GM21717 (cell line): ENCODE results near the gene EPX.
"Not testable (repeated sequence)": the region's sequence is repeated elsewhere in the genome, so short reads cannot be mapped to it uniquely, and the experiment has no call there.

Experiments used
- ATAC-seq: cut with Tn5 transposase; IDR thresholded peaks from one replicate; pipeline ENCODE4 v1.9.1; 2021; ENCODE audit warnings: mild to moderate bottlenecking, moderate library complexity; ENCODE audit not compliant: unreplicated experiment

Gene EPX

GRCh38 chr17:58192612-58193011 lies at the start of gene EPX:
Gene EPX, plus strand, starts transcription at chr17:58192726. Its CDS starts 121 bp downstream, at chr17:58192847.
- ATAC-seq = no peak

- ATAC-seq = not testable (repeated sequence)
Observed at GRCh38 chr17:58143335-58143734, 49.2 kb upstream of the EPX start.

DNA sequence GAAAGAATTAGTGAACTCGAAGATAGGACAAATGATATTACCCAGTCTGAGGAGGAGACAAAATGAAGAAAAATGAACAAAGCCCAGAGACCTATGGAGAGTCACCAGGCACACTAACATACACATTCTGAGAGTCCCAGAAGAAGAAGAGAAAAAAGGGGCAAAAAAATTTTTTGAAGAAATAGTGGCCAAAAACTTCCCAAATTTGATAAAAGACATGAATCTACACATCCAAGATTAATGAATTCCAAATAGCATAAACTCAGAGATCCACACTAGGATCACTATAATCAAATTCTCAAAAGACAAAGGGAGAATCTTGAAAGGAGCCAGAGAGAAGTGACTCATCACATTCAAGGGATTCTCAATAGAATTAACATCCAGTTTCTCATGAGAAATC lies 47.7 kb upstream of the EPX start:
- ATAC-seq = no peak

- no peak for ATAC-seq
Observed at GRCh38 chr17:58147930-58148434, 44.5 kb upstream of the EPX start, which contains the start of gene OR4D1. Gene OR4D1, plus strand, starts transcription at chr17:58148384. Its CDS starts 6,770 bp downstream, at chr17:58155154.

DNA sequence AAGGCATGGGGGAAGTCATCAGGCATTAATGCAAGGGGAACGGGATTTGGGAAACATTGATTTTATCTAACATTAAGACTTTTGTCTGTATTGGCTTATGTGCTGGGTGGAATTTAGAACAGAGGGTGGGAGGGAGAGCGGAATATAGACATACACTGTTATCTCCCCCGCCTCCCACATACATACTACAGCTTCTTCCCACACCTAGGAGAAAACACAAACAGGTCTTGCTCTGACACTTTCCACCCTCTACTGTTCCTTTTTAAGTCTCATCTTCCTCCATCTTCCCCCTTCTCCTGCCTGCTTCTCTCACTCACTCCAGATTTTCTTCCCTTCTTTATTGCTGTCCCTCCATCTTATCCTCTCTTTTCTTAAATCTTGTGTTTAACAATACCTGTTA lies 43.9 kb upstream of the EPX start:
- no peak for ATAC-seq

- ATAC-seq = no peak
Observed at GRCh38 chr17:58150394-58150793, 42.1 kb upstream of the EPX start.

- ATAC-seq = no peak
Observed at GRCh38 chr17:58153046-58153445, 39.5 kb upstream of the EPX start.

DNA sequence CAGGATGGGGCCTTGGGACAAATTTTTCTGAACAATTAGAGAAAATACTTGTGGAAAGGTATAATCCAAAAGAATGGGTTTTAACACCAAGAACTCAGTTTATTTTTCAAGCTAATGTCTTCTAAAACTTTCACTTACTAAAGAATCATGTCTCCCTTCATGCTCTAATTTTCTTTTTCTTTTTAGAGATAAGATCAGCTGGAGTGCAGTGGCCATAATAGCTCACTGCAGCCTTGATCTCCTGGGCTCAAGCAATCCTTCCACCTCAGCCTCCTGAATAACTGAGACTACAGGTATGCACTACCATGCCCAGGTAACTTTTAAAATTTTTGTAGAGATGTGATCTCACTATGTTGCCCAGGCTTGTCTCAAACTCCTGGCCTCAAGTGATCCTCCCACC lies 38.9 kb upstream of the EPX start:
- ATAC-seq = no peak

- no peak for ATAC-seq
Observed at GRCh38 chr17:58156839-58157803, 35.4 kb upstream of the EPX start.

DNA sequence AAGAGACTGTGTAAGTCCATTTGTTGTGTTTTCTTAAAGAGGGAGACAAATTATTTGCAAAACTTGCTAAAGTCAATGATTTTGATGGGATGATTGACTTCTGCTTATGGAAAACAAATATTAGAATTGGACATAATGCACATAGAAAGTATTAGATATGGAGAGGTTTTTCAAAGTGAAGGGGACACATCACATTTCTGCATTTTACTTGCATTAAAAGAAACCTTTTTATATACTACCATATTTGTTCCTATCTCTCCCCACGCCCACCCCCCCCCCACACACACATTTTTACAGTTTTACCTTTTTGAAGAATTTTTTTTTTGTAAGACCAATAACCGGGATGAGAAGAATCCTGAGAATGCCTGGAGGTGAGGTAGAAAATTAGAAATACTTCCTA lies 34.3 kb upstream of the EPX start:
- no peak for ATAC-seq

DNA sequence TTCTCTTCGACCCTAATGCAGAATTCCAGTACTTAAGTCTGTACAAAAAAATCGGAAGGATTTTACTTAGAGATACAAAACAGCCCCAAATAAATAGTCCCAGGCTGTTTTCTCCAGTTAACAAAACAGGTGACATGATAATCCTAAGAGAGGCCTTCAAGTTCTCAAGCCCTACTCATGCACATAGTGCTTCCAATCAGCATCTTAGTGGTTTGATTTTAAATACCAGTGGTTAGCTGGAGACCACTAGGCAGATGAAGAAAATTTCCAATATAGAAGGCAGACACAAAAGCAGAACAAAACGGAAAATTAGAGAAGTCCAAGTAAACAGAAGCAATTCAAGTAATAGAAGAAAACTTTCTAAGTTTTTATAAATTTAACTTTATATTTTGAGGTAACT lies 31.0 kb upstream of the EPX start:
- ATAC-seq = no peak

DNA sequence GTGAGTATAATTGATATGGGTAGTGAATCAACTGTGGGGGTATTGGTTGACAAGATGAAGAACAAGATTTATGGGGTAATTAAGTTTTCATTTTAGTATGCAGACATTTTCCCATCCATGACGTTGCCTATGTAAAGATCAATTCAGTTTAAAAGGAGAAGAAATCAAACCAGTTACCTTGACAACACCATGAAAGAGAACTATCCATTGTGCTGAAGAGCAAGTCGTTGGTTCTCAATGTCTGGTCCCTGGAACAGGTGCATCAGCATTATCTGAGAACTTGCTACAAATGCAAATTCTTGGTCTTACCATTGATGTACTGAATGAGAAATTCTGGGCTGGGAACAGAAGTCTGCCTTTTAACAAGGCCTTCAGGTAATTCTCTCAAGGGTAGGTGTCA lies 26.5 kb upstream of the EPX start:
- ATAC-seq = no peak

GRCh38 chr17:58166682-58167081 lies 25.8 kb upstream of the EPX start, which contains the start of gene OR4D2:
Gene OR4D2, plus strand, starts transcription at chr17:58166982. Its CDS starts 2,674 bp downstream, at chr17:58169656.
- ATAC-seq = no peak

DNA sequence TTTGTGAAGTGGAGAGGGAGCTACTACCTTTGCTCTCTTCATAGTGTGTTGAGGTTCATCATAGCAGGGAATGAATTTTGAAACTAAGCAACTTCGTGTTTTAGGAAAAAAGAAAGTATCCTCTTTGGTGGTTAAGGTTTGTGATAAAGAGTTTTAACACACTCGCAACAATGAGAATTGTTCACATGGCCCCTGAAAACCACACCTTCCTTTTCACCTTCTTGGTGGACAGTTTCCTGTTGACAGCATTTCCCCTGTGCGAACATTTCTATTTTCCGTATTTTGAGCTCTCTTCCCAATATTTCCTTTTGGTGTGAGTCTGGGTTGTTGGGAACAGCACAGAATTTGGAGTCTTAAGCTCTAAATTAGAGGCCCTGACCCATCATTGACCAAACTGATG lies 21.9 kb upstream of the EPX start:
- ATAC-seq = no peak

GRCh38 chr17:58172369-58173071 lies 20.0 kb upstream of the EPX start:
- ATAC-seq = no peak

DNA sequence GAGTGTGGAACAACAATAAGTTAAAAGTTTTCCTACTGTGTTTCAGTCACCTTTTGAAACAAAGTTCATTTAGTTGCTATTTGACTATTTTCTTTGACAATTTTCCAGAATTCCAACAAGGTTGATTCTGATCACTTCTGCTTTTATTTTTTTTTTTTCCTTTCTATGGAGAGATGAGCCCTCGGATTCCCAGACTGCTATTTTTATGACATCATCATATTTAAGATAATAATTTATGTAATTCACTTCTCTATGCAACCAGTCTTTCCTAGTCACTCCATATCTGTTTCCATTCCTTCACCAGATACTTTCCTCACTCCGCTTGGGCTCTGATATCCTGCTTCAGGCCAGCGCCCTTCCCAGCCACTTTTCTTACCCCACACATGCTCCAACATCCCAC lies 17.7 kb upstream of the EPX start:
- ATAC-seq = no peak

- ATAC-seq = no peak
Observed at GRCh38 chr17:58176200-58176599, 16.3 kb upstream of the EPX start.

- no peak for ATAC-seq
Observed at GRCh38 chr17:58181796-58182195, 10.7 kb upstream of the EPX start.

- no peak for ATAC-seq
Observed at GRCh38 chr17:58183514-58183913, 9.0 kb upstream of the EPX start.

DNA sequence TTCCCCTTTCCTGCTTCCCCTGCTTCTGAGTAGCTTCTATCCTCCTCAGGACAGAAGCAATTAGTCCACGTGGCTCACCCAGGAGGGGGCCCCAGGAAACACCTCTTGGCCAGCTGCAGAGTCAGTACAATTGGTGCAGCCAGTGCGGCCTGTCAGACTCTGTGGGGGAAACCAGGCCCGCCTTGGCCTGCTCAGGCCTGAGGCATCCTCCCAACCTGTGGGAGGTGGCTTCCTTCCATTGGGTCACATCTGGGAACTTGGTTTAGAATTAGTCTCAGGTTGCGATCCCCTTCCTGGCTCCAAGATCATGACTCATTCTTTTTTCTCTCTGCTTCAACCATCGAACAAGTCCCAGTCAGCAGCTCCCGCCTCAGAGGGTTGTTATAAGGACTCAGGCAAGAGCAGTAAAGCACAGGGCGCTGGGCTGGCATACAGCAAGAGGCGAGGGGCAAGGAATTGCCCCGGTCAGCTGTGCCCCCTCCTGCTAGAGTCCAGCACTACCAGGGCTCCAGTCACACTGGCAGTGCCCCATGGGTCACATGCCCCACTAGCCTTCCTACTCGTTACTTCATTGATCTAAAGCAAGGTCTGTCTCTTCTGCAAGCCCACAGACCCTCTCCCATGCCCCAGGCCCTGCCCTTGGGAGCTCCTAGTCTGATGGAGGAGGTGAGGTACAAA lies 8.1 kb upstream of the EPX start:
- ATAC-seq = no peak
